ENCODE measurements around the gene PRPF6. TPM values are rescaled to one million over a fixed set of nuclear protein-coding genes. Genes with fewer than 3 reads are reported as not detected.
A peak's percentile ranks its signal among the peaks of the same experiment; 100 is the strongest.

PRPF6 gene
- total RNA-seq, 1 donor from 2014 or later = 81.5 TPM

GRCh38 chr20:64063389-64064144 lies 82.6 kb downstream of the PRPF6 start:
- peak overlapping the region; percentile 96 for H3K27ac Mint-ChIP-seq (ENCODE audit: unreplicated experiment)
- H3K36me3 Mint-ChIP-seq (ENCODE audit: low read depth) = no peaks in the 10 kb centered on the region
- no peaks in the 10 kb centered on the region for H3K9me3 Mint-ChIP-seq
- no peak for DNase-seq (ENCODE audit: low read depth, low spot score)
- H3K27me3 Mint-ChIP-seq (ENCODE audit: low read depth) = peaks cover 2% of the 10 kb centered on the region
- TF ChIP-seq CTCF (conservative IDR thresholded peaks at IDR 0.05) = no peak
- peak overlapping the region; percentile 96 for H3K4me3 Mint-ChIP-seq
- peaks cover 24% of the 10 kb centered on the region for H3K4me1 Mint-ChIP-seq

DNA sequence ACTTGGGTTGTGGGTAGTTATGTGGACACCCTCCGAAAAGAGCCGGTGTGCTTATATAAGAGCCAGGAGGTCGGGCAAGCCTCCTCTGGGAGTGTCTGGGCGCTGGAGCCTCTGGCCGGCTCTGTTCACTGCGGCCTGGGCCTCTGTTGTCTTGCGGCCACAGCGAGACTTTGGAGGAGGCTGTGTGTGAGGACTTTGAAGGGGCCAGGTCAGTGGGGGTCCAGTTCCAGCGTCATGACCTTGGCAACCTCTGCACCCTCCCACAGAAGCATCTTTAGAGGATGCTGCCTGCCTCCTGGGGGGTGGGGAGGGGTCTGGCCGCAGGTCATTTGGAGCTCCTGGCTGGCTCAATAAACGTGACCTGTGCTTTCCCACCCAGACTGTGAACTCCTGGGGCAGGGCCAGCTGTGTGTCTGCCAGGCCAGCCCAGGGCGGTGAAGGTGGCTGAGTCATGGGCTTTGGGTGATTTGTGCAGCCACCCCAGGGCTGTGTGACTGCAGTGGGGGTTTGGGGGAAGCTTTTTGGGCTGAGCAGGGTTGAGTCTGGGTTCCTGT lies 83.3 kb downstream of the PRPF6 start:
- Mint-ChIP-seq H3K4me1 (peaks cover 24% of the 10 kb centered on the region), H3K9me3 (no peaks in the 10 kb centered on the region), H3K4me3 (peak overlapping the region; percentile 96), H3K27me3 (ENCODE audit: low read depth) (peaks cover under 1% of the 10 kb centered on the region), H3K36me3 (ENCODE audit: low read depth) (no peaks in the 10 kb centered on the region), H3K27ac (ENCODE audit: unreplicated experiment) (peak overlapping the region; percentile 96)
- DNase-seq (ENCODE audit: low read depth, low spot score) = no peak
- no peak for TF ChIP-seq CTCF (conservative IDR thresholded peaks at IDR 0.05)

- Mint-ChIP-seq H3K4me3 (peak overlapping the region; percentile 65), H3K4me1 (peaks cover 24% of the 10 kb centered on the region), H3K36me3 (ENCODE audit: low read depth) (no peaks in the 10 kb centered on the region), H3K27ac (ENCODE audit: unreplicated experiment) (peak overlapping the region; percentile 27), H3K9me3 (no peaks in the 10 kb centered on the region), H3K27me3 (ENCODE audit: low read depth) (no peaks in the 10 kb centered on the region)
- TF ChIP-seq CTCF (conservative IDR thresholded peaks at IDR 0.05) = no peak
- DNase-seq (ENCODE audit: low read depth, low spot score) = no peak
Measured at GRCh38 chr20:64065062-64065973, 84.4 kb downstream of the PRPF6 start.

DNA sequence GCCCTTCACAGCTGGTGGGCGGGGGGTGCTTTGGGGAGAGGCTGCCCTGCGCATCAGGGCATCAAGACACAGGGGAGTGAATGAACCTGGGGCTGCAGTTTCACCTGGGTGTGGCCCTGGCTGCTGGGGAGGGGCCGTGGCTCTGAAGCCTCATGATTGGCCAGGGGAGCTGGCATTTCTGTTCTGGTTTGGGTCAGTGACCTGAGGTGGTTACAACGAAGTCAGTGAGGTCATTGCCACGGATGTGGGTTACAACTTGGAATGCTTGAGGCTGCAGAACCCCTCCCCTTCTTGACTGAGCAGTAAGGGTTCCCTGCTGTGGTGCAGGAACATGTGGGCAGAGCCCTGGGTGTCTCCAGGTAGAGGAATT lies 85.0 kb downstream of the PRPF6 start:
- Mint-ChIP-seq H3K4me3 (peak overlapping the region; percentile 65), H3K4me1 (peaks cover 24% of the 10 kb centered on the region), H3K27me3 (ENCODE audit: low read depth) (no peaks in the 10 kb centered on the region), H3K36me3 (ENCODE audit: low read depth) (no peaks in the 10 kb centered on the region), H3K9me3 (no peaks in the 10 kb centered on the region), H3K27ac (ENCODE audit: unreplicated experiment) (peak overlapping the region; percentile 27)
- TF ChIP-seq CTCF (conservative IDR thresholded peaks at IDR 0.05) = no peak
- DNase-seq (ENCODE audit: low read depth, low spot score) = no peak

DNA sequence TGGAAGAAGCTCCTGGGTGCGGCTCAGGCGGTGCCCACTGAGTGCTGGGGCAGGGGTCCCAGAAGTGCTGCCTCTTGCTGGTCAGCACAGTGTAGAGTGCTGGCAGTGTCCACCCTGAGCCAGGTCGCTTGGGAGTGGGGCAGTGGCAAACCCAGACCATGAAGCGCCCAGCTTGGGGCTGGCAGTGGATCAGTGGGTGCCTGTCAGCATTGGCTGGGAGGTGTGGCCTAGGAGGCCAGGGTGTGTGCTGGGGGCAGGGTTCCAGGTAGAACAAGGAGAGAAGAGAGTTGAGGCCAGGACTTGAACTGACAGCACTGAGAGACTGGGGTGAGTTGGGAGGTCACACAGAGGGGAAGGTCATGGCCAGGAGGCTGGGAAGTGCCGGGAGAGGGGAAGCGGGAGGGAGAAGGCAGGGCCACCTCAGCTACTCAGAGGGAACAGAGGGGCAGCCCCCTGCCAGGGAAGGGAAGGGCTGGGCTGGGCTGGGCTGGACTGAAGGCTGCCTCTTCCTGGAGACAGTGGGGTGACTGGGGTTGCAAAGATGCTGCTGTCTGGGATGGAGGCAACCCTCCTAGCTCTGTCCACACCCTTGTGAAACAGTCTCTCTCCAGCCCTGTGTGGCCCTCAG lies 86.2 kb downstream of the PRPF6 start:
- no peaks in the 10 kb centered on the region for H3K9me3 Mint-ChIP-seq
- no peak overlapping the region for H3K27ac Mint-ChIP-seq (ENCODE audit: unreplicated experiment)
- H3K4me1 Mint-ChIP-seq = peaks cover 23% of the 10 kb centered on the region
- no peaks in the 10 kb centered on the region for H3K27me3 Mint-ChIP-seq (ENCODE audit: low read depth)
- no peak for TF ChIP-seq CTCF (conservative IDR thresholded peaks at IDR 0.05)
- H3K36me3 Mint-ChIP-seq (ENCODE audit: low read depth) = no peaks in the 10 kb centered on the region
- peak overlapping the region; percentile 19 for H3K4me3 Mint-ChIP-seq
- no peak for DNase-seq (ENCODE audit: low read depth, low spot score)

Measured in neural crest cell (in vitro differentiated cells).